HepG2 (cell line): ENCODE results near the gene PRM2. TPM values are rescaled to one million over a fixed set of nuclear protein-coding genes. Genes with fewer than 3 reads are reported as not detected.

Experiments used
- BCLAF1 ChIP-seq: fragments of 450-650 bp; IDR thresholded peaks from 2 replicates; pipeline ENCODE4 v1.6.1; 2017; ENCODE audit warnings: mild to moderate bottlenecking
- LBX2 ChIP-seq: sonication (generic); formaldehyde crosslinking; IDR thresholded peaks from 2 replicates; pipeline ENCODE4 v1.5.0; 2020; ENCODE audit warnings: missing genetic modification reagents, mild to moderate bottlenecking, borderline replicate concordance
- PLRG1 ChIP-seq: fragments of 450-650 bp; conservative IDR thresholded peaks from 2 replicates; pipeline ENCODE4 v1.6.1; 2016
- PRMT3 ChIP-seq: sonication (generic); formaldehyde crosslinking; IDR thresholded peaks from 2 replicates; pipeline ENCODE4 v1.8.1; 2022; ENCODE audit warnings: low read depth, mild to moderate bottlenecking, moderate library complexity, missing genetic modification reagents, borderline replicate concordance
- SIX4 ChIP-seq: sonication (generic); formaldehyde crosslinking; IDR thresholded peaks from 2 replicates; pipeline ENCODE4 v1.4.0; 2020; ENCODE audit warnings: missing genetic modification reagents
- ZKSCAN8 ChIP-seq: IDR thresholded peaks from 2 replicates; pipeline ENCODE4 v1.6.1; 2016; ENCODE audit warnings: borderline replicate concordance, missing genetic modification reagents, missing compliant biosample characterization
- ZNF740 ChIP-seq: sonication (generic); formaldehyde crosslinking; IDR thresholded peaks from 2 replicates; pipeline ENCODE4 v1.4.0; 2020; ENCODE audit warnings: missing genetic modification reagents
- ZNF792 ChIP-seq: IDR thresholded peaks from 2 replicates; pipeline ENCODE4 v1.6.1; 2016
- polyA plus RNA-seq, 8 experiments: library from polyadenylated mRNA; depleted of rRNA in 3 of 8; stranded (reverse) in 7 of 8; unstranded in 1 of 8; fragments of >200 nt; fragmentation: Illumina TruSeq in 4 of 8; extraction: Trizol in 4 of 8; gene quantifications; 2 replicates each; pipeline versions ENCODE4 v1.2.1 to v1.2.3, GENCODE V29; 2011 to 2016; ENCODE audit warnings: low read depth in 4 of 8, missing spikeins in 1 of 8, mixed read lengths in 1 of 8; ENCODE audit not compliant: insufficient read depth in 1 of 8
- total RNA-seq, 5 experiments: library from RNA; depleted of rRNA; stranded (reverse); fragments of >200 nt; fragmentation: Illumina TruSeq; extraction: Trizol; gene quantifications; 2 replicates each; pipeline ENCODE4 v1.2.3, GENCODE V29; 2016; ENCODE audit warnings: low read depth in 1 of 5
- TF ChIP-seq, protein P1 (sequence below): sonication (generic); formaldehyde crosslinking; IDR thresholded peaks from 2 replicates; pipeline ENCODE4 v1.4.0; 2020; ENCODE audit warnings: missing genetic modification reagents
- TF ChIP-seq, protein P2 (sequence below): sonication (generic); formaldehyde crosslinking; IDR thresholded peaks from 2 replicates; pipeline ENCODE4 v1.4.0; 2020; ENCODE audit warnings: missing genetic modification reagents, borderline replicate concordance
- TF ChIP-seq, protein P3 (sequence below): sonication (generic); formaldehyde crosslinking; IDR thresholded peaks from 2 replicates; pipeline ENCODE4 v1.8.0; 2022; ENCODE audit warnings: missing genetic modification reagents, mild to moderate bottlenecking, borderline replicate concordance
- TF ChIP-seq, protein P4 (sequence below): sonication (generic); formaldehyde crosslinking; IDR thresholded peaks from 2 replicates; pipeline ENCODE4 v1.5.0; 2020; ENCODE audit warnings: mild to moderate bottlenecking, missing genetic modification reagents, borderline replicate concordance

The PRM2 gene
- total and polyA plus RNA-seq, 2 of the 13 experiments (the other 11 are each of a cell fraction or from before 2014, with no cell fraction given), result 0.54 TPM; not detected in 1

GRCh38 chr16:11255737-11256660, 20.3 kb downstream of the PRM2 start, which contains the start of gene SOCS1 (continued):
- peak; percentile 89 for TF ChIP-seq ZNF792 (CRISPR knock-in tag)
- TF ChIP-seq, protein P1, sequence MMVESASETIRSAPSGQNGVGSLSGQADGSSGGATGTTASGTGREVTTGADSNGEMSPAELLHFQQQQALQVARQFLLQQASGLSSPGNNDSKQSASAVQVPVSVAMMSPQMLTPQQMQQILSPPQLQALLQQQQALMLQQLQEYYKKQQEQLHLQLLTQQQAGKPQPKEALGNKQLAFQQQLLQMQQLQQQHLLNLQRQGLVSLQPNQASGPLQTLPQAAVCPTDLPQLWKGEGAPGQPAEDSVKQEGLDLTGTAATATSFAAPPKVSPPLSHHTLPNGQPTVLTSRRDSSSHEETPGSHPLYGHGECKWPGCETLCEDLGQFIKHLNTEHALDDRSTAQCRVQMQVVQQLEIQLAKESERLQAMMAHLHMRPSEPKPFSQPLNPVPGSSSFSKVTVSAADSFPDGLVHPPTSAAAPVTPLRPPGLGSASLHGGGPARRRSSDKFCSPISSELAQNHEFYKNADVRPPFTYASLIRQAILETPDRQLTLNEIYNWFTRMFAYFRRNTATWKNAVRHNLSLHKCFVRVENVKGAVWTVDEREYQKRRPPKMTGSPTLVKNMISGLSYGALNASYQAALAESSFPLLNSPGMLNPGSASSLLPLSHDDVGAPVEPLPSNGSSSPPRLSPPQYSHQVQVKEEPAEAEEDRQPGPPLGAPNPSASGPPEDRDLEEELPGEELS (CRISPR knock-in tag), result peak; percentile 68
- 0 out of 2 replicates have a peak, but pooled peaks have one; percentile 77 for TF ChIP-seq PRMT3 (CRISPR knock-in tag)
- TF ChIP-seq BCLAF1, result no peak
- TF ChIP-seq, protein P2, sequence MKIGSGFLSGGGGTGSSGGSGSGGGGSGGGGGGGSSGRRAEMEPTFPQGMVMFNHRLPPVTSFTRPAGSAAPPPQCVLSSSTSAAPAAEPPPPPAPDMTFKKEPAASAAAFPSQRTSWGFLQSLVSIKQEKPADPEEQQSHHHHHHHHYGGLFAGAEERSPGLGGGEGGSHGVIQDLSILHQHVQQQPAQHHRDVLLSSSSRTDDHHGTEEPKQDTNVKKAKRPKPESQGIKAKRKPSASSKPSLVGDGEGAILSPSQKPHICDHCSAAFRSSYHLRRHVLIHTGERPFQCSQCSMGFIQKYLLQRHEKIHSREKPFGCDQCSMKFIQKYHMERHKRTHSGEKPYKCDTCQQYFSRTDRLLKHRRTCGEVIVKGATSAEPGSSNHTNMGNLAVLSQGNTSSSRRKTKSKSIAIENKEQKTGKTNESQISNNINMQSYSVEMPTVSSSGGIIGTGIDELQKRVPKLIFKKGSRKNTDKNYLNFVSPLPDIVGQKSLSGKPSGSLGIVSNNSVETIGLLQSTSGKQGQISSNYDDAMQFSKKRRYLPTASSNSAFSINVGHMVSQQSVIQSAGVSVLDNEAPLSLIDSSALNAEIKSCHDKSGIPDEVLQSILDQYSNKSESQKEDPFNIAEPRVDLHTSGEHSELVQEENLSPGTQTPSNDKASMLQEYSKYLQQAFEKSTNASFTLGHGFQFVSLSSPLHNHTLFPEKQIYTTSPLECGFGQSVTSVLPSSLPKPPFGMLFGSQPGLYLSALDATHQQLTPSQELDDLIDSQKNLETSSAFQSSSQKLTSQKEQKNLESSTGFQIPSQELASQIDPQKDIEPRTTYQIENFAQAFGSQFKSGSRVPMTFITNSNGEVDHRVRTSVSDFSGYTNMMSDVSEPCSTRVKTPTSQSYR (CRISPR knock-in tag), result peak; percentile 7; the same call in 1 of the 2 replicates
- peak; percentile 14; the same call in 1 of the 2 replicates for TF ChIP-seq SIX4
- TF ChIP-seq, protein P3, sequence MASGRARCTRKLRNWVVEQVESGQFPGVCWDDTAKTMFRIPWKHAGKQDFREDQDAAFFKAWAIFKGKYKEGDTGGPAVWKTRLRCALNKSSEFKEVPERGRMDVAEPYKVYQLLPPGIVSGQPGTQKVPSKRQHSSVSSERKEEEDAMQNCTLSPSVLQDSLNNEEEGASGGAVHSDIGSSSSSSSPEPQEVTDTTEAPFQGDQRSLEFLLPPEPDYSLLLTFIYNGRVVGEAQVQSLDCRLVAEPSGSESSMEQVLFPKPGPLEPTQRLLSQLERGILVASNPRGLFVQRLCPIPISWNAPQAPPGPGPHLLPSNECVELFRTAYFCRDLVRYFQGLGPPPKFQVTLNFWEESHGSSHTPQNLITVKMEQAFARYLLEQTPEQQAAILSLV (CRISPR knock-in tag), result no peak; the same call in 1 of the 2 replicates
- TF ChIP-seq ZNF740, result peak; percentile 51; the same call in 1 of the 2 replicates
- TF ChIP-seq PLRG1, result no peak
- TF ChIP-seq, protein P4, sequence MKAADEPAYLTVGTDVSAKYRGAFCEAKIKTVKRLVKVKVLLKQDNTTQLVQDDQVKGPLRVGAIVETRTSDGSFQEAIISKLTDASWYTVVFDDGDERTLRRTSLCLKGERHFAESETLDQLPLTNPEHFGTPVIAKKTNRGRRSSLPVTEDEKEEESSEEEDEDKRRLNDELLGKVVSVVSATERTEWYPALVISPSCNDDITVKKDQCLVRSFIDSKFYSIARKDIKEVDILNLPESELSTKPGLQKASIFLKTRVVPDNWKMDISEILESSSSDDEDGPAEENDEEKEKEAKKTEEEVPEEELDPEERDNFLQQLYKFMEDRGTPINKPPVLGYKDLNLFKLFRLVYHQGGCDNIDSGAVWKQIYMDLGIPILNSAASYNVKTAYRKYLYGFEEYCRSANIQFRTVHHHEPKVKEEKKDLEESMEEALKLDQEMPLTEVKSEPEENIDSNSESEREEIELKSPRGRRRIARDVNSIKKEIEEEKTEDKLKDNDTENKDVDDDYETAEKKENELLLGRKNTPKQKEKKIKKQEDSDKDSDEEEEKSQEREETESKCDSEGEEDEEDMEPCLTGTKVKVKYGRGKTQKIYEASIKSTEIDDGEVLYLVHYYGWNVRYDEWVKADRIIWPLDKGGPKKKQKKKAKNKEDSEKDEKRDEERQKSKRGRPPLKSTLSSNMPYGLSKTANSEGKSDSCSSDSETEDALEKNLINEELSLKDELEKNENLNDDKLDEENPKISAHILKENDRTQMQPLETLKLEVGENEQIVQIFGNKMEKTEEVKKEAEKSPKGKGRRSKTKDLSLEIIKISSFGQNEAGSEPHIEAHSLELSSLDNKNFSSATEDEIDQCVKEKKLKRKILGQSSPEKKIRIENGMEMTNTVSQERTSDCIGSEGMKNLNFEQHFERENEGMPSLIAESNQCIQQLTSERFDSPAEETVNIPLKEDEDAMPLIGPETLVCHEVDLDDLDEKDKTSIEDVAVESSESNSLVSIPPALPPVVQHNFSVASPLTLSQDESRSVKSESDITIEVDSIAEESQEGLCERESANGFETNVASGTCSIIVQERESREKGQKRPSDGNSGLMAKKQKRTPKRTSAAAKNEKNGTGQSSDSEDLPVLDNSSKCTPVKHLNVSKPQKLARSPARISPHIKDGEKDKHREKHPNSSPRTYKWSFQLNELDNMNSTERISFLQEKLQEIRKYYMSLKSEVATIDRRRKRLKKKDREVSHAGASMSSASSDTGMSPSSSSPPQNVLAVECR, result peak; percentile 66; the same call in 1 of the 2 replicates
- TF ChIP-seq LBX2 (CRISPR knock-in tag), result peak; percentile 45; the same call in 1 of the 2 replicates
- TF ChIP-seq ZKSCAN8 (CRISPR knock-in tag), result peak; percentile 11; the same call in 1 of the 2 replicates
